DND-41 (cell line): Measurements from ENCODE around the gene NPAP1.
"Not testable (repeated sequence)": the region's sequence is repeated elsewhere in the genome, so short reads cannot be mapped to it uniquely, and the experiment has no call there.

Experiments used
- ATAC-seq: fragments of 200-7000 bp; cut with Tn5 transposase; 3 replicates; pipeline ENCODE4 v1.9.1; 2021; ENCODE audit warnings: low read depth; ENCODE audit not compliant: insufficient read depth
- DNase-seq: peaks from one replicate; pipeline ENCODE4 v3.0.0-alpha.2; 2020
- H2AFZ ChIP-seq: 2 replicates; pipeline ENCODE4 v1.6.0; 2012; ENCODE audit warnings: low read depth, low read length
- H3K27ac ChIP-seq: 2 replicates; pipeline ENCODE4 v1.5.1; 2012; ENCODE audit warnings: low read length, inconsistent platforms
- H3K27me3 ChIP-seq: fragments of 200-600 bp; sonication (generic); 2 replicates; pipeline ENCODE4 v1.6.0; 2012; ENCODE audit warnings: low read length, mild to moderate bottlenecking, inconsistent platforms; ENCODE audit not compliant: insufficient read depth, poor library complexity
- H3K36me3 ChIP-seq: 2 replicates; pipeline ENCODE4 v1.5.1; 2012; ENCODE audit warnings: low read length, inconsistent platforms; ENCODE audit not compliant: insufficient read depth
- H3K4me1 ChIP-seq: 2 replicates; pipeline ENCODE4 v1.5.1; 2012; ENCODE audit warnings: mild to moderate bottlenecking, low read length; ENCODE audit not compliant: insufficient read depth
- H3K4me2 ChIP-seq: 2 replicates; pipeline ENCODE4 v1.6.0; 2012; ENCODE audit warnings: mild to moderate bottlenecking, moderate library complexity, low read length, inconsistent platforms; ENCODE audit not compliant: insufficient read depth
- H3K4me3 ChIP-seq, 2 experiments: fragments of 200-600 bp in 1 of 2; shearing (Covaris generic) in 1 of 2; 2 replicates each; pipeline ENCODE4 v1.5.1; 2012 to 2016; ENCODE audit warnings: inconsistent platforms in 2 of 2, low read length in 2 of 2, mild to moderate bottlenecking in 2 of 2, low read depth in 1 of 2, moderate library complexity in 1 of 2
- H3K79me2 ChIP-seq: 2 replicates; pipeline ENCODE4 v1.6.0; 2012; ENCODE audit warnings: low read length, inconsistent platforms; ENCODE audit not compliant: insufficient read depth
- H3K9ac ChIP-seq: 2 replicates; pipeline ENCODE4 v1.6.0; 2012; ENCODE audit warnings: low read depth, mild to moderate bottlenecking, inconsistent platforms, low read length, moderate library complexity
- H3K9me3 ChIP-seq: 2 replicates; pipeline ENCODE4 v1.5.1; 2012; ENCODE audit warnings: low read length, moderate library complexity, mild to moderate bottlenecking, inconsistent platforms; ENCODE audit not compliant: insufficient read depth, severe bottlenecking
- H4K20me1 ChIP-seq: 2 replicates; pipeline ENCODE4 v1.6.0; 2012; ENCODE audit warnings: low read length; ENCODE audit not compliant: insufficient read depth
- CTCF ChIP-seq: IDR thresholded peaks from 2 replicates; pipeline ENCODE4 v1.5.1; 2012; ENCODE audit warnings: borderline replicate concordance, low read length, moderate library complexity, mild to moderate bottlenecking; ENCODE audit not compliant: poor library complexity, severe bottlenecking; ENCODE audit errors: extremely low read depth
- EZH2 ChIP-seq: IDR thresholded peaks from 3 replicates; pipeline ENCODE4 v1.6.1; 2012; ENCODE audit warnings: borderline replicate concordance, low read depth, mild to moderate bottlenecking, moderate library complexity, low read length, inconsistent platforms; ENCODE audit not compliant: severe bottlenecking

Gene NPAP1

GRCh38 chr15:24675332-24676144 lies at the start of gene NPAP1:
Gene NPAP1, plus strand, starts transcription at chr15:24675775. Its CDS starts 93 bp downstream, at chr15:24675868.
- no peaks in the 10 kb centered on the region for H3K4me1 ChIP-seq
- no peaks in the 10 kb centered on the region for H3K36me3 ChIP-seq
- H3K27ac ChIP-seq: no peak within 1 kb of the TSS
- H3K9ac ChIP-seq: no peak within 1 kb of the TSS
- no peak for TF ChIP-seq CTCF
- TF ChIP-seq EZH2: no peak
- no peaks in the 10 kb centered on the region for H3K79me2 ChIP-seq
- no peak within 1 kb of the TSS for H3K4me2 ChIP-seq
- H3K9me3 ChIP-seq: peaks cover 10% of the 10 kb centered on the region
- H4K20me1 ChIP-seq: no peaks in the 10 kb centered on the region
- DNase-seq: no peak
- no peak within 1 kb of the TSS for H3K4me3 ChIP-seq
- no peaks in the 10 kb centered on the region for H3K27me3 ChIP-seq
- no peak within 1 kb of the TSS for H2AFZ ChIP-seq
- no peak for ATAC-seq

- Histone ChIP-seq H3K36me3 (no peaks in the 10 kb centered on the region), H3K9me3 (peaks cover 2% of the 10 kb centered on the region), H3K4me1 (no peaks in the 10 kb centered on the region), H3K4me3 (no peak overlapping the region), H3K4me2 (no peak overlapping the region), H2AFZ (no peak overlapping the region), H3K27ac (no peak overlapping the region), H3K27me3 (no peaks in the 10 kb centered on the region), H3K79me2 (no peaks in the 10 kb centered on the region), H4K20me1 (no peaks in the 10 kb centered on the region), H3K9ac (no peak overlapping the region)
- TF ChIP-seq CTCF (no peak), EZH2 (no peak)
- ATAC-seq (no peak), DNase-seq (no peak)
Measured at GRCh38 chr15:24627443-24627842, 48.1 kb upstream of the NPAP1 start.

- no peak overlapping the region for H3K9ac ChIP-seq
- no peak overlapping the region for H3K4me2 ChIP-seq
- H3K4me3 ChIP-seq: no peak overlapping the region
- H3K4me1 ChIP-seq: no peaks in the 10 kb centered on the region
- H3K27me3 ChIP-seq: no peaks in the 10 kb centered on the region
- H4K20me1 ChIP-seq: no peaks in the 10 kb centered on the region
- H2AFZ ChIP-seq: no peak overlapping the region
- no peak for TF ChIP-seq CTCF
- TF ChIP-seq EZH2: no peak
- H3K79me2 ChIP-seq: no peaks in the 10 kb centered on the region
- no peak overlapping the region for H3K27ac ChIP-seq
- H3K36me3 ChIP-seq: no peaks in the 10 kb centered on the region
- ATAC-seq (no peak), DNase-seq (no peak)
- H3K9me3 ChIP-seq: peaks cover 13% of the 10 kb centered on the region
Measured at GRCh38 chr15:24633082-24633481, 42.5 kb upstream of the NPAP1 start.

- H3K79me2 ChIP-seq, H3K4me2 ChIP-seq, H3K9ac ChIP-seq, H3K36me3 ChIP-seq, H3K9me3 ChIP-seq, DNase-seq, H3K27me3 ChIP-seq, ATAC-seq, H3K4me1 ChIP-seq, H4K20me1 ChIP-seq, H3K4me3 ChIP-seq, H3K27ac ChIP-seq, H2AFZ ChIP-seq: not testable (repeated sequence)
Measured at GRCh38 chr15:24639412-24639811, 36.2 kb upstream of the NPAP1 start.
